RPMI8226 (cell line): ENCODE data around the gene LTA4H.
"Not testable (repeated sequence)": the region's sequence is repeated elsewhere in the genome, so short reads cannot be mapped to it uniquely, and the experiment has no call there.

ENCODE experiments used
- DNase-seq: peaks from one replicate; pipeline ENCODE4 v3.0.0-alpha.2; 2015

Gene LTA4H

DNA sequence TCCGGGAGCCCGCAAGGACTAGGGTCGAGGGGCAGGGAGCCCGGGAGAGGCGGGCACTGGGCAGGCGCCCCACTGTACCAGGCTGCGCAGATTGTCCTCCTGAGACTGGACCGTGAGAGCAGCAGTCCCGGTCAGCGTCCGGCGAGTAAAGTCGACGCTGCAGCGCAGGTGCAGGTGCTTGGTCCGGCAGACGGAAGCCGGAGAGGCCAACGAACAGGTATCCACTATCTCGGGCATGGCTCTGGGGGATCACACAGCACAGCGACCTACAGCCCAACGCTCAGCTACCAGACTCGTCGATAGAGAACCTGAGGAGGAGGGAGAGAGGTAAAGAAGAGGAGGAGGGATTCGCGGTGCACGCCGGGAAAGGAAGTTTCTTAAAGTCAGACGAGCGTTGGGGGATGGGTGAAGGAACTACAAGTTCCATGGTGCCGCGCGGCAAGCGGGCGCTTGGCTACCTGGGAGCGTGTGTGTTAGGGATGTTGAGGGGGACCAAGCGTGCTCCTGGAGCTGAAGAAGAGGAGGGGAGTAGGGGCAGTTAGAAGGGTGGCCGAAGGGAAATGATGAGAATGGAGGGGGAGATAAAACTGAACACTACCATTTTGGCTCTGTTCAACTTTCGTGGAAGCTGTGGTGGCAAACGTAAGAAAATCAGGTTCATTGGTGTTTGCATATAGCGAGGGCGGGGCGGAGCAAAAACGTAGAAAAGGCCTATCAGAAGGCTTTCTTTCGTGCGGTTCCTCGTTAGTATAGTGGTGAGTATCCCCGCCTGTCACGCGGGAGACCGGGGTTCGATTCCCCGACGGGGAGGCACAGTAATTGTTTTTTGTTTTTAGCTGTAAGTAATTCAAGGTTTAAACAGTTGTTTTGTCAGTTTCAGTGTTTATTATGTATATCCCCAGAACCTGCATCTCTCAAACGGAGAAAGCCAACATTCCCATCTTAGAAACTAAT is at the start of gene LTA4H:
Gene LTA4H, minus strand, starts transcription at position 305 of the 954 bp plus-strand sequence. Its CDS starts 68 bp downstream, at position 237.
- peak; percentile 99 for DNase-seq

DNA sequence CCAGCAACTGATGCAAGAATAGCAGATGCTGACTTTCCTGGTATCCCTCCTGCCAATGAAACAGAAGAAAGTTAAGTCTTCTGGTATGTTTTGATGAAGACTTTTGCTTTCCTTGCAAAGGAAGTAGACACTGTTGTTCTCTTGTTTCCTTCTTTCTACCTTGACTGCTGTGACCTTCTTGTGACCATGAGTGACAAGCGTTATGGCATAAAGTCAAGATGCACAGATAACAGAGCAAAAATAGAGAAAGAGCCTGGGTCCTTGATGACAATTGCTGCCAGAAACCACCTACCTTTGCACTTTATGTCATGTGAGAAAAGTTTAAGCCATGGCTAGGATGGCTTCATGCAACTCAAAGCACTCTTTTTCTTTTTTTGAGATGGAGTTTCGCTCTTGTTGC is 49.2 kb upstream of the LTA4H start:
- DNase-seq: no peak

DNA sequence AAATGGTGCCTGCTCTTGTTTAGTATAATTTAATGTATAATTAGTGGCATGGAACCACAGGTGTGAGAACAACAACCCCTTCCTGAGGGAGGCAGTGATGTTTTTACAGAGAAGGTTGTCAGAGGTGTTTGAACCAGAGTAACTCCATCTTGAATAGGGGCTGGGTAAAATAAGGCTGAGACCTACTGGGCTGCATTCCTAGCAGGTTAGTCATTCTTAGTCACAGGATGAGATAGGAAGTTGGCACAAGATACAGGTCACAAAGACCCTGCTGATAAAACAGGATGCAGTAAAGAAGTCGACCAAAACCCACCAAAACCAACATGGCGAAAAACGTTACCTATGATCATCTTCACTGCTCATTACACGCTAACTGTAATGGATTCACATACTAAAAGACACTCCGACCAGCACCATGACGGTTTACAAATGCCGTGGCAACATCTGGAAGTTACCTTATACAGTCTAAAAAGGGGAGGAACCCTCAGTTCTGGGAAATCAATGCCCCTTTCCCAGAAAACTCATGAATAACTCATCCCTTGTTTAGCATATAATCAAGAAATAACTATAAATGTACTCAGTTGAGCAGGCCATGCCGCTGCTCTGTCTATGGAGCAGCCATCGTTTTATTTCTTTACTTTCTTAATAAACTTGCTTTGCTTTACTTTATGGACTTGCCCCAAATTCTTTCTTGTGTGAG is 47.8 kb upstream of the LTA4H start:
- DNase-seq: no peak

DNA sequence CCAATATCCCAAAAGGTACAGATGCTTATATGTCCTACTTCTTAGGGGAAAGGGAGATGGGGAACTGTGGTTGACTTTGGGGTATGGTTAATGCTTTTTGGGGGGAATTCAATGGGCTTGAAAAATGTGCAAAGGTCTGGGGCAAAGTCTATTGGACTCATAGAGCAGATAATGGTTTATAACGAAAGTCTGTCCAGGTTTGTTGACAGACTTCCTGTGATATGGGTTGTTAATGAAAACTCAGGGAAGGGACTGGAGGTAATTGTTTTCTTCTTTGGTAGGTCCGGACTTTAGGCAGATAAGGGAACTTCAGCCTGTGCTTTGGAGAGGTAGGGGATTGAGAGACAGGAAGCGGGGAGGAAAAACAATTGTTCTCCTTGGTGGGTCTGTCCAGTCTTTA is 46.2 kb upstream of the LTA4H start:
- no peak for DNase-seq

DNA sequence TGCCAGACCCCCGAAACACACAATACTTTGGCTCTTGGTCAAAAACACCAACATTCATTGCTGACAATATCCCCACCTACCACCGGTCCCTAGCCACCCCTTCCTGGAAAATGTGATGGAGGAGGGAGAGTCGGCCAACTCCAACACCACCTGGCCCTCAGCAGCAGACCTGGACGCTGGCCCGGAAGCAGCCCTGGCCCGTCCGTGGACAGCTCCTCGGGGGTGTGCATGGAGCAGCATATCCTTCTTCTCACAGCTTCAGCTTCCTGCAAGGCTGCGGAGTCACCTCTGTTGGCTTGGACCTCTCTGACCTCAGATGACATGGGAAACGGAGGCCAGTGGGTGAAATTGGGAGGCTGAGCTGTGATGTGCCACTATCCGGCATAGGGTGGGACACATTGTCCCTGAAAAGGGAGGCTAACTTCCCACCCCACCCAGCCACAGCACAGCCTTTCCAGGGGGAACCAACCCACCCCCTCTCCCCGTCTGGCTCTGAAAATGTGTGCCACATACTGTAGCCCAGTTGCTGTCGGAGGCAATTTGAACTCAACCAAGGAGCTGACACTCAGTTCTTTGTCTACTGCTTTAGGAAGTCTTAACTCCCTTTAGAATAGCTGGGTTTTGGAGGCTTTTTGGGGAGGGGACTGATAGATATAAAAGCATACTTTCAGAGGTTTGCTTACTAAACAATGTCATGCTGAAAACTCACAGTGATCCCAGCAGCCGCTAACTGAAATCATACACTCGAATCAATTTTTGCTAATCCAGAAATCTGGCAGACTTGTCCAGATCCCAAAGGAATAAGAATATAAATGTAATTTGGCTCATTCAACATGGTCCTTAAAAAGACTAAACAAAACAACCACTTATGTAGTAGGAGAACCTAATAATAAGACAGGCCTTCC is 43.1 kb upstream of the LTA4H start:
- no peak for DNase-seq

DNA sequence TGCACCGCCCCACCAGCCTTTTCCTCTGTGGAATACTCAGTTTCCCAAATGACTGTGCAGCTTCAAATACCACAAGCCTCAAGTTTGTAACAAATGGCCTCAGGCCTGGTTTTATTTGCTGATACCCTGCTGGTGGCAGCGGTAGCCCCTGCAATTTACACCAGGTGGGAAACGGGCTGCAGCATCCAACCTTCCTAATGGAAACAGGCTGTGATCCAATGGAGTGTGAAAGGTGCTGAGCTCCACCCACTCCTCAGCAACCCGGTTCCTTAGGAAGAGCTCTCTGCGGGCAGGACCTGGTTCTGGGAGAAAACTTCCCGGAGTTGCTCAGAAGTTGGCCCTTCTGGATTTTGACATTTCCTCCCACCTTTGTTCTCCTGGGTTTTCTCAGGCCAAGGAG is 41.7 kb upstream of the LTA4H start:
- DNase-seq: no peak

DNA sequence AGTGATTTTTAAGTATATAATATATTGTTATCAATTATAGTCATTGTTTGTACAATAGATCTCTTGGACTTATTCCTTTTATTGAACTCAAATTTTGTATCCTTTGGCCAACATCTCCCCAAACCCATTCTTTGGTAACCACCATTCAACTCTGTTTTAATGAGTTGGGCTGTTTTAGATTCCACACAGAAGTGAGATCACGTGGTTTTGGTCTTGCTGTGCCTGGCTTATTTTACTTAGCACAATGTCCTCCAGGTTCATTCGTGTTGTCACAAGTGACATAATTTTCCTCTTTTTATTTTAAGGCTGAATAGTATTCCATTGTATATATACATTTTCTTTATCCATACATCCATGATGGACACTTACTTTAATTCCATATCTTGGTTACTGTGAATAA is 40.2 kb upstream of the LTA4H start:
- no peak for DNase-seq

DNA sequence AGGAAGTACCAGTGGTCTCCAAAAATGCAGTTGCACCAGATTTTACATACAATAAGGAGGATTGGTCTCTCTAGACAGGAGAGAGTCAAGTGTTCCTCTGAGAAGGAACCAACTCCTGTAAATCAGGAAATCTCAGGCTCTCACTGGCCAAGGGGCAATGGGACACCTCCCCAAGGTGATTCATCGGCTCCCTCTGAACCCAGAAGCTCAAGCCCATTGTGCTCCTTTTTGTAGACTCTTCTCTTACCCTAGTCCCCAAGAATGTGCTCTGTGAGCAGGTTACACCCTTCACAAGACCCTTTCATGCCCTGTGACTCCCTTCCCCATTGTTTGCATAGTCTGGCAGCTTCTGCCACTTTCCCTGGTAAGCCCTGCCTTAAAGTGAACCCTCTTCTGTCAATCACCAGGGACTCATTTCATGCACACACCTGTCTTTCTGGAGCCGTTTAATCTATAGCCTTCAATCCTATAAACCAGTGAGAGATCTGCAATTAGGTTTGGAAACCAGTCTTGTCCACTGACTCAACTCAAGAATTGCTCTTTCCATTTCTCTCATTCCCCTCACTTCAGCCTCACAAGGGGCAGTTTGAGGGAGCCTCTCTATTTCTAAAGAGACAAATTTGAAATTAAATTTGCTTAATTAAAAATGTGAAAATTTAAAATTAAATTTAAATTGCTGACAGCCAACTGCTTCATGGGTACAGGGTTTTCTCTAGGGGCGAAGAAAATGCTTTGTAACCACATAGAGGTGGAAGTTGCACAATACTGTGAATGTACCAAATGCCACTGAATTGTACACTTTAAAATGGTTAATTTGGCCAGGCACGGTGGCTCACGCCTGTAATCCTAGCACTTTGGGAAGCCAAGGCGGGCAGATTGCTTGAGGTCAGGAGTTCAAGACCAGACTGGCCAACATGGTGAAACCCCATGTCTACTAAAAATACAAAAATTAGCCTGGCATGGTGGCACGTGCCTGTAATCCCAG is 38.3 kb upstream of the LTA4H start:
- DNase-seq: no peak

DNA sequence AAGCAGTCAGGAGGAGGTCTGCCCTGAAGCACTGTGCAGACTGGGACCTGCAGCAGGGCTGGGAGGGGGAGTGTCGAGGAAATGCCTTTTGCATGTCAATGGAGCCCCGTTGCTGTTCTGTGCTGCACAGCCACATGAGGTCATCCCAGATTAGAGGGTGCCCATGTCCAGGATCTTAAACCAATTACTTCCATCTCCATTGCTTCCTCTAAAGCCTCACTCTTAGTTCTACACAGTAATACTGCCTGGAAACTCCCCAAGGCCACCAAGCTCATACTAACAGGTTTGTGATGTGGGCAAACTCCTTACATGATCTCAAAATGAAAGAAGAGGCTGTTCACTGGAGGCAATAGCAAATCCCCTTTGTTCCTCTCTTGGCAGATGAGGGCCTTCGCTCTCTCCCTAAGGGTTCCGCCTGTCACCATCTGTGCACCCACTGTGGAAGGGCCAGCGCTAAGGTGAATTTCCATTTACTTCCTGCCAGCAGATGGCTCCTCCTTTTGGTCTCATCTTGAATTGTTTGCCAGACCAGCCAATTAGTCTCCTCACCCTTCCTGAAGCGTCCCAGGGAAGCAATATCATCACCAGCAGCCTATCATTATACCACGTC is 35.4 kb upstream of the LTA4H start:
- peak; percentile 40 for DNase-seq

DNA sequence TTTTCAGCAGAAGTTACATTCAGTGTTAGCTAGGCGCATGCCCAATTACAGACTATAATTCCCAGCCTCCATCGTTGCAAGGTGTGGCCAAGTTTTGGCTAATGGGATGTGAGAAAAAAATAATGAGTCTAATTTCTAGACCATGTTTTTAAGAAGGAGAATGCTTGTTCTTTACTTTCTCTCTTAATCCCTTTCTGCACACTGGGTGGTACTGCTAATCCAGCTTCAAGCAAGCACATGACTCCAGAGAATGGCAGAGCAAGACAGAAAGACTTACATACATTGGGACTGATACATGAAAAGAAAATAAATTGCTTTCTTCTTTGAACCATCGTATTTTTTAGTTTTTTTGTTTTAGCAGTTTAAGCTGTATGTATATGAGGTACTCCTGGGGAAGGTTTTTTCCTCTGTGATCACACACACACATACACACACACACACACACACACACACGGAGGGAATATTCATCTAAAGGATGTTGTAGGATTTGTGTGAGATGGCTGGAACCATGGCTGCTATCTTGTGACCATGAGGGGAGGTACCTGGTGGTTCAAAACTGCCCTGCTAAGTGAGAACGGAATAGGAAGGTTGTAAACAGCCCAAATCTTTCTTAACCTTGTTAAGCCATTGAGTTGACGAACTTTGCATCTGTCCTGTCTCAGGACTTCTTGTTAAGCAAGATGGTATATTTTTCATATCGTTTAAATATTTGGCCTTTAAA is 34.3 kb upstream of the LTA4H start:
- DNase-seq: no peak

DNA sequence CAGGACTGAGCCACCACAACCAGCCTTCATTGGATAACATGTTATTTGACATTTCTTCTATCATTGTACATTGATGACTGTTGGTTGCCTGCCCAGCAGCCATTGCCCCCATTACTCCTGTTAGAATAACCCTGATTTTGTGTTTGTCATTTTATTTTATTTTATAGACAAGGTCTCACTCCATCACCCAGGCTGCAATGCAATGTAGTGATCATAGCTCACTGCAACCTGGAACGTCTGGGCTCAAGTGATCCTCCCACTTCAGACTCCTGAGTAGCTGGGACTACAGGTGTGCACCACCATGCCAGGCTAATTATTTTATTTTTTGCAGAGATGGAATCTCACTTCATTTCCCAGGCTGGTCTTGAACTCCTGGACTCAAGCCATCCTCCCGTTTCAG is 33.2 kb upstream of the LTA4H start:
- no peak for DNase-seq

DNA sequence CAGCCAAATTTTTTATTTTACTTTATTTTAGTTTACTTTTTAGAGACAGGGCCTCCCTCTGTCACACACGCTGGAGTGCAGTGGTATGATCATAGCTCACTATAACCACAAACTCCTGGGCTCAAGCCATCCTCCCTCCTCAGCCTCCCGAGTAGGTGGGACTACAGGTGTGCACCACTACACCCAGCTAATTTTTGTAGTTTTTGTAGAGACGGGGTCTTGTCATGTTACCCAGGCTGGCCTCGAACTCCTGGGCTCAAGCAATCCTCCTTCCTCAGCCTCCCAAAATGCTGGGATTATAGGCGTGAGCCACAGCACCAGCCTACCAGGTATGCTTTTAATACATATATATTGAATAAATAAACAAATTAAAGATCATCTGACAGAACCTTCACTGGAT is 32.7 kb upstream of the LTA4H start:
- DNase-seq: no peak

DNA sequence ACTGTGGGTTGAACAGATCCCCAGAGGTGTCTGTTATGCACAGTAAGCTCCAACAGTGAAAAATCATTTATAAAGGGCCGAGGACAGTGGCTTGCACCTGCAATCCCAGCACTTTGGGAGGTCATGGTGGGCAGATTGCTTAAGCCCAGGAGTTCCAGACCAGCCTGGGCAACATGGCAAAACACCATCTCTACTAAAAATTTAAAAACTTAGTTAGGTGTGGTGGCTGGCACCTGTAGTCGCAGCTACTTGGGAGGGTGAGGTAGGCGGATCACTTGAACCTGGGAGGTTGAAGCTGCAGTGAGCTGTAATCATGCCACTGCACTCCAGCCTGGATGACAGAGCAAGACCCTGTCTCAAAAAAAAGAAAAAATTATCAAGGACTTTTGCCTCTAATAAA is 30.4 kb upstream of the LTA4H start:
- DNase-seq: not testable (repeated sequence)

DNA sequence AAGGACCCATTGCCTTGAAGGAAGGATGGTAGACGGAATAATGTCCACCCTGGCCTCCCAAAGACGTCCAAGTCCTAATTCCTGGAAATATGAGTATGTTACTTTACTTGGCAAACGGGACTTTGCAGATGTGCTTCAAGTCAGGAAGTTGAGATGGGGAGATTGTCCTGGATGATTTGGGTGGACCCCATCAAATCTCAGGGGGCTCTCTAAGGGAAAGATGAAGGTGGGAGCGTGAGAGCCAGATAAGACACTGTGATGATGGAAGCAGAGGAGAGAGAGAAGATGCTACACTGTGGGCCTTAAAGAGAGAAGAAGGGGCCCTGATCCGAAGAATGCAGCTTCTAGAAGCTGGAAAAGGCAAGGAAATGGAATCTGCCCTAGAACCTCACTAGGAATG is 29.6 kb upstream of the LTA4H start:
- no peak for DNase-seq

DNA sequence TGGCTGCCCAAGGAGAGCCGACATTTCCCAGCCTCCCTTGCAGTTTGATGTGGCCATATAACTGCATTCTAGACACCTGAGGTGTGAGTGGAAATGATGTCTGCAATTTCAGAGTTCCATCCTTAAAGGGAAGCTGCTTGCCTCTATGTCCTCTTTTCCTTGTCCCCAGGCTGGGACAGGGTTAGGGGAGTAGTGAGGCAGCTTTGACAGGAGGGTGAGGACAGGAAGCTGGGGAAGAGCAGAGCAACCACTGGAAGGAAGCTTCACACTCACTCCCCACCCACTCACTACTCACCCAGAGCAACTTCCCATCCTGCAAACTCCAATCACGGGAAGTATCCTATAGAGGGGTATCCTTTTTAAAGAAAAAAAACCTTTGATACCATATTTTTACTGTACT is 28.9 kb upstream of the LTA4H start:
- no peak for DNase-seq

DNA sequence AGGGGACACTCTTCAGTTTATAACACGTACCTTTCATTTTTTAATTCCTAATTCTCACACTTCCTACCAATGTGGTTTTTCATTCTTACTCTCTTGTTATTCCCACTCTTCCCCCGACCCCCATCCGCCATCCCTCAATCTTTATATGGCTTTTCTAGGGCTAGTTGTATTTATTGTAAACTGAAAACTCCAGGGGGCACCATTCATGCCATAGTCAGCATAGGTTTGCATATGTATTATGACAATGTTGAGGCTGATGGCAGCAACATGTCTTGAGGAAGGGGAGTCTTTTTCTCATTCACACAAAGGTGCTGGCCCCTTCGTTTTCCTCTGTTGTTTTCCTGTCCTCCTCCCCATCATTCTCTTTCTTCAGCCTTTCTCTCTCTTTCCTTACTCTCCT is 27.7 kb upstream of the LTA4H start:
- DNase-seq: peak; percentile 11

DNA sequence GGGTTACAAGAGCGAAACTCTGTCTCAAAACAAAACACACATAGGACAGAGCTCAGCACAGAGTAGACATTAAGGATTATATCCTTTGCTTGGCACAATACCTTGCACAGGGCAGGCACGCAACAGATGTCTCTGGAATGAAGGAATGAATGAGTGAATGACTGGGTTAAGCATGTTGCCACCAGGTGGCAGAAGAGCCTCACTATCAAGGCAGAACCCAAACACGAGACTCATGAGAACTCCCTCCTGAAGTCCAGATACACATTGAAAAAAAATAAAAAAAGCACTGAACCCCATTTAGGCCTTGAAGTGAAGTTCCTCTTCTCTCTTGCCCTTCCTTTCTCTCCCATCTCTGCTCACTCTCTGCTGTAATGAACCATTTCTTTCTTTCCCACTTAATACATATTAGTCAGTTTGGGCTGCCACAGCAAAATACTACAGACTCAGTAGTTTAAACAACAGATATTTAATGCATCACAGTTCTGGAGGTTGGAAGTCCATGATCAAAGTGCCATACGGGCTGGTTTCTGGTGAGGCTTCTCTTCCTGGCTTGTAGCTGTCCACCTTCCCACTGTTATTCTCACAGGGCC is 26.6 kb upstream of the LTA4H start:
- DNase-seq: peak; percentile 74

DNA sequence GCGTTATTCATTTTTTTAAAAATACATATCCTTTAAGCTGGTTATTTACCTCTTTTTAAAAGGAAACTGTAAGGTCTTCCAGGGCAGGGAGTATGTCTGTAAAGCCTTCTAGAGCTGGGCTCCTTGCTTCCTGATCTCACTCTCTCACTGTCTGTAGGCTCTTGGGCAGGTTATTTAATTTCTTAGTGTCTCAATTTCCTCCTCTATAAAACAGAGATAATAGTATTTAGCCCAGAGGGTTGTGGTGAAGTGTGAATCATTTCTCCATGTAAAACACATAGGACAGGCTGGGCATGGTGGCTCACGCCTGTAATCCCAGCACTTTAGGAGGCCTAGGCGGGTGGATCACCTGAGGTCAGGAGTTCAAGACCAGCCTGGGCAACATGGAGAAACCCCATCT is 25.9 kb upstream of the LTA4H start:
- DNase-seq: no peak

DNA sequence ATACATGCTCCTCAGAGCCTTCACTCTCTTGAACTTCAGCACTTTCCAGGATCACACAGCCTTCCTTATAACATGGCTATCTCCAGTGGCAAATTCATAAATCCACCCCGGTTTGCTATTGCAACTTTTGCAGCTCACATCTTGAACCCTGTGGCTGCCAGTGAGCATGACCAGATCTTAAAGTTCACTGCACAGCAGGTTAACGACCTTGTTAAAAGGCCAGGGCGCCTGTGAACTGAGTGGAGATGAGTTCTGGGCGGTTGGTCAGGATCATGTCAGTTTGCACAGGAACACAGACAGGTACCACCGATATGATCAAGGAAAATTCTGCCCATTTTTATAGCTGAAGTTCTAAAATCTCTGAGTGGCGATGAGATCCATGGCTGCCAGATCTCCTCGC is 24.7 kb upstream of the LTA4H start:
- DNase-seq: no peak

DNA sequence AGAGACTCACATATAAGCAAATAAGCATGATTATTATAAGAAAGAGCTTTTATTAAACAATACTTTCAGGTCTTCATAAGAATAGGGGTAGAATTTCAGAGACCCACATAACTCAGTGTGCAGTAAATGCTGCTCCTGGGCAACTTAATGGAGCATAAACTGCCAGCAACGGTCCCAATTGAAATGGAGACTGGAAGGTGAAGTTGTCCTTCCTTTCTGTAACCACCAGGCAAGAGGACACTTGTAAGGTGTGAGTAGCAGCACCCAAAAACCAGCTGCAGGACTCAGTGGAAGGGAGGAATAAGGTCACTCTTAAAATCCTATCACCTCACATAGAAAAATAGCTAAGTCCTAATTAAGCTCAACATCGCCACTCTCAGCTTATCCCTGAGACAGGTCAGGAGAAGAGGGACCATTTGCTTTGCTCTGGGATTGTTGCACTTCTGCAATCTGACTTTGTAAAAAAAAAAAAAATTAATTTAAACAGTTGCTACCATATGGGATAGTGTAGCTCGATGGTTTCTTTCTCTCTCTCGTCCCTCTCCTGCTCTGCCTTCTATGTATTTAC is 22.7 kb upstream of the LTA4H start:
- no peak for DNase-seq
